Measurements from ENCODE around the gene ZNF266. TPM values are rescaled to one million over a fixed set of nuclear protein-coding genes. Genes with fewer than 3 reads are reported as not detected.

Gene ZNF266
- total and polyA plus RNA-seq, 2 of the 13 experiments (the other 11 are each of a cell fraction or from before 2014, with no cell fraction given), result 19.8 to 20.8 TPM

- no peak overlapping the region for H3K4me3 ChIP-seq (replicated peaks in 1 of 3; ENCODE audit: insufficient read depth in 1 of 3, low read depth in 2 of 3, low read length in 3 of 3)
- no TSS peak for BruUV-seq (replicated peaks)
- DNase-seq (ENCODE audit: low spot score), result no peak
- H4K20me1 ChIP-seq (ENCODE audit: insufficient read depth, low read length), result no peaks in the 10 kb centered on the region
- 31% methylated on average over 3 of the region's 4 CpGs for WGBS (ENCODE audit: low lambda C conversion rate)
- H3K36me3 ChIP-seq (replicated peaks in 1 of 2; ENCODE audit: control insufficient read depth in 1 of 2, insufficient read depth in 2 of 2, low read length in 2 of 2), result no peaks in the 10 kb centered on the region
- no peak overlapping the region for H3K9ac ChIP-seq (ENCODE audit: insufficient read depth, low read depth, low read length)
- H3K27ac ChIP-seq (ENCODE audit: extremely low read length, insufficient read depth, low read length), result no peak overlapping the region
- H3K4me1 ChIP-seq (ENCODE audit: insufficient read depth, low read length), result peaks cover 10% of the 10 kb centered on the region; the same call in 1 of the 2 replicates
- ChIA-PET POLR2A (no interaction called here), CTCF (ENCODE audit: low intra/inter-chr PET ratio, low total read pairs) (no interaction called here)
- TF ChIP-seq ZNF761 (CRISPR knock-in tag; conservative IDR thresholded peaks at IDR 0.05) (peak; percentile 100), KAT8 (CRISPR knock-in tag; IDR thresholded peaks at IDR 0.05) (no peak)
- FAIRE-seq, result no peak
- H2AFZ ChIP-seq (ENCODE audit: low read length), result no peak overlapping the region
- intact Hi-C loops (cut with micrococcal nuclease; ENCODE audit: unreplicated experiment), result no loop called here
- H3K4me2 ChIP-seq (ENCODE audit: low read depth, low read length), result no peak overlapping the region
- H3K27me3 ChIP-seq (ENCODE audit: control insufficient read depth in 1 of 2, insufficient read depth in 2 of 2, low read length in 2 of 2), result no peaks in the 10 kb centered on the region
- peaks cover 85% of the 10 kb centered on the region for H3K9me3 ChIP-seq (ENCODE audit: low read length)
- in situ Hi-C loops (cut with HindIII; ENCODE audit: extremely low pct_ligation_motif_present, low pct_unique_long_range_greater_than_20kb), result no loop called here
- no peak for ATAC-seq
- H3K79me2 ChIP-seq (ENCODE audit: insufficient read depth, low read length), result no peaks in the 10 kb centered on the region
Observed at GRCh38 chr19:9453953-9454352, 18.6 kb upstream of the ZNF266 start.

DNA sequence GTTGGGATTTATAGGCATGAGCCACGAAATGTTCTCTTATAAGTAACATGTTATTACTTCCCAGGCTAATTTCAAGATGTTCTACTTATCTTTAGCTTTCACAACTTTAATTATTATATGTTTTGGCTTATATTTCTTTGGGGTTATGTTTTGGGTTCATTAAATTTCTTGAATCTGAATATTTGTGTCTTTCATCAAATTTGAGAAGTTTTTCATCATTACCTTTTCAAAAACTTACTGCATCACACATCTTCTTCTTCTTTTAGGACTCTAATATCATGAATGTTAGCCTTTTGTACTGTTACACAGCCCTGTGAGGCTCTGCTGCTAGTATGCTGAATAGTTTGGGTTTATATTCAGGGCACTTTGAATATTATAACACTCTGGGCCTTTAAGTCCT is 9.7 kb upstream of the ZNF266 start:
- WGBS (ENCODE audit: low lambda C conversion rate), result 70% methylated on average over 1 of the region's 1 CpG
- DNase-seq (ENCODE audit: low spot score) (no peak), ATAC-seq (no peak), FAIRE-seq (no peak)
- no TSS peak for BruUV-seq (replicated peaks)
- no peak overlapping the region for H3K9ac ChIP-seq (ENCODE audit: insufficient read depth, low read depth, low read length)
- H3K4me1 ChIP-seq (ENCODE audit: insufficient read depth, low read length), result peaks cover 24% of the 10 kb centered on the region
- intact Hi-C loops (cut with micrococcal nuclease; ENCODE audit: unreplicated experiment), result no loop called here
- CTCF ChIA-PET (ENCODE audit: low intra/inter-chr PET ratio, low total read pairs), result no interaction called here
- peak overlapping the region; percentile 65 for H3K27ac ChIP-seq (ENCODE audit: extremely low read length, insufficient read depth, low read length)
- H2AFZ ChIP-seq (ENCODE audit: low read length), result no peak overlapping the region
- no peaks in the 10 kb centered on the region for H3K36me3 ChIP-seq (replicated peaks in 1 of 2; ENCODE audit: control insufficient read depth in 1 of 2, insufficient read depth in 2 of 2, low read length in 2 of 2)
- no peaks in the 10 kb centered on the region for H4K20me1 ChIP-seq (ENCODE audit: insufficient read depth, low read length)
- peaks cover 48% of the 10 kb centered on the region for H3K9me3 ChIP-seq (ENCODE audit: low read length)
- no peak overlapping the region for H3K4me3 ChIP-seq (replicated peaks in 1 of 3; ENCODE audit: insufficient read depth in 1 of 3, low read depth in 2 of 3, low read length in 3 of 3)
- H3K4me2 ChIP-seq (ENCODE audit: low read depth, low read length), result 0 out of 2 replicates have a peak overlapping the region, but pooled peaks have one; percentile 24
- in situ Hi-C loops (cut with HindIII; ENCODE audit: extremely low pct_ligation_motif_present, low pct_unique_long_range_greater_than_20kb), result no loop called here
- POLR2A ChIA-PET, result interaction anchor here (1.8 kb wide), 1 partner anchor 10 kb away, joined by 8 read pairs; the partner anchor contains the start of gene ZNF266
- no peaks in the 10 kb centered on the region for H3K79me2 ChIP-seq (ENCODE audit: insufficient read depth, low read length)
- no peaks in the 10 kb centered on the region for H3K27me3 ChIP-seq (ENCODE audit: control insufficient read depth in 1 of 2, insufficient read depth in 2 of 2, low read length in 2 of 2)
- no peak for TF ChIP-seq TSC22D2 (CRISPR knock-in tag; IDR thresholded peaks at IDR 0.05; ENCODE audit: borderline replicate concordance)
- TF ChIP-seq, protein P1, sequence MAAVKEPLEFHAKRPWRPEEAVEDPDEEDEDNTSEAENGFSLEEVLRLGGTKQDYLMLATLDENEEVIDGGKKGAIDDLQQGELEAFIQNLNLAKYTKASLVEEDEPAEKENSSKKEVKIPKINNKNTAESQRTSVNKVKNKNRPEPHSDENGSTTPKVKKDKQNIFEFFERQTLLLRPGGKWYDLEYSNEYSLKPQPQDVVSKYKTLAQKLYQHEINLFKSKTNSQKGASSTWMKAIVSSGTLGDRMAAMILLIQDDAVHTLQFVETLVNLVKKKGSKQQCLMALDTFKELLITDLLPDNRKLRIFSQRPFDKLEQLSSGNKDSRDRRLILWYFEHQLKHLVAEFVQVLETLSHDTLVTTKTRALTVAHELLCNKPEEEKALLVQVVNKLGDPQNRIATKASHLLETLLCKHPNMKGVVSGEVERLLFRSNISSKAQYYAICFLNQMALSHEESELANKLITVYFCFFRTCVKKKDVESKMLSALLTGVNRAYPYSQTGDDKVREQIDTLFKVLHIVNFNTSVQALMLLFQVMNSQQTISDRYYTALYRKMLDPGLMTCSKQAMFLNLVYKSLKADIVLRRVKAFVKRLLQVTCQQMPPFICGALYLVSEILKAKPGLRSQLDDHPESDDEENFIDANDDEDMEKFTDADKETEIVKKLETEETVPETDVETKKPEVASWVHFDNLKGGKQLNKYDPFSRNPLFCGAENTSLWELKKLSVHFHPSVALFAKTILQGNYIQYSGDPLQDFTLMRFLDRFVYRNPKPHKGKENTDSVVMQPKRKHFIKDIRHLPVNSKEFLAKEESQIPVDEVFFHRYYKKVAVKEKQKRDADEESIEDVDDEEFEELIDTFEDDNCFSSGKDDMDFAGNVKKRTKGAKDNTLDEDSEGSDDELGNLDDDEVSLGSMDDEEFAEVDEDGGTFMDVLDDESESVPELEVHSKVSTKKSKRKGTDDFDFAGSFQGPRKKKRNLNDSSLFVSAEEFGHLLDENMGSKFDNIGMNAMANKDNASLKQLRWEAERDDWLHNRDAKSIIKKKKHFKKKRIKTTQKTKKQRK (IDR thresholded peaks at IDR 0.05; ENCODE audit: low read length), result no peak
- TF ChIP-seq ZMYM3 (CRISPR knock-in tag; IDR thresholded peaks at IDR 0.05), result no peak
- TF ChIP-seq CREB3 (CRISPR knock-in tag; IDR thresholded peaks at IDR 0.05), result no peak
- no peak for TF ChIP-seq STAT5B (CRISPR knock-in tag; IDR thresholded peaks at IDR 0.05)
- no peak for TF ChIP-seq ZNF678 (CRISPR knock-in tag; IDR thresholded peaks at IDR 0.05)
- TF ChIP-seq ZFP82 (CRISPR knock-in tag; IDR thresholded peaks at IDR 0.05; ENCODE audit: borderline replicate concordance), result no peak
- TF ChIP-seq ZNF292 (CRISPR knock-in tag; IDR thresholded peaks at IDR 0.05; ENCODE audit: borderline replicate concordance, low read depth), result no peak
- no peak for TF ChIP-seq HNRNPK (IDR thresholded peaks at IDR 0.05; ENCODE audit: low read depth, low read length, poor library complexity, severe bottlenecking)
- TF ChIP-seq EZH2 (conservative IDR thresholded peaks at IDR 0.05; ENCODE audit: low read depth, low read length), result no peak
- TF ChIP-seq, protein P2, sequence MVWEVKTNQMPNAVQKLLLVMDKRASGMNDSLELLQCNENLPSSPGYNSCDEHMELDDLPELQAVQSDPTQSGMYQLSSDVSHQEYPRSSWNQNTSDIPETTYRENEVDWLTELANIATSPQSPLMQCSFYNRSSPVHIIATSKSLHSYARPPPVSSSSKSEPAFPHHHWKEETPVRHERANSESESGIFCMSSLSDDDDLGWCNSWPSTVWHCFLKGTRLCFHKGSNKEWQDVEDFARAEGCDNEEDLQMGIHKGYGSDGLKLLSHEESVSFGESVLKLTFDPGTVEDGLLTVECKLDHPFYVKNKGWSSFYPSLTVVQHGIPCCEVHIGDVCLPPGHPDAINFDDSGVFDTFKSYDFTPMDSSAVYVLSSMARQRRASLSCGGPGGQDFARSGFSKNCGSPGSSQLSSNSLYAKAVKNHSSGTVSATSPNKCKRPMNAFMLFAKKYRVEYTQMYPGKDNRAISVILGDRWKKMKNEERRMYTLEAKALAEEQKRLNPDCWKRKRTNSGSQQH (CRISPR knock-in tag; IDR thresholded peaks at IDR 0.05; ENCODE audit: low read depth), result no peak
- no peak for TF ChIP-seq ZFP36L1 (CRISPR knock-in tag; IDR thresholded peaks at IDR 0.05)
